ENCODE measurements around the gene ZBTB20. TPM values are rescaled to one million over a fixed set of nuclear protein-coding genes. Genes with fewer than 3 reads are reported as not detected.

The ZBTB20 gene
- total RNA-seq, 4 donors from 2014 or later, result 148 to 242 (median 188) TPM

DNA sequence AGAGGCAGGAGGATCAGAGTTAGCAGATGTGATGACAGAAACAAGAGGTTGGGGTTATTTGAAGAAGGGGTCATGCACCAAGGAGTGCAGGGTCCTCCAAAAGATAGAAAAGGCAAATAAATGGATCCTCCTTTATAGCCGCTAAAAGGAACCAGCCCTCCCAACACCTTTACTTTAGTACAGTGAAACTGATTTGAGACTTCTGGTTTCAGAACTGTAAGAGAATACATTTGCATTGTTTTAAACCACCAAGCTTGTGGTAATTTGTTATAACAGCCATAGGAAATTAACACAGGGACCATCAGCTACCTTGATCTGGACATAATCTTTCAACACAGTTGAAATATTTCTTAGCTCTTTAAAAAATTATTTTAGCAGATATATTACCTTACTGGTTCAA, 686.6 kb downstream of the ZBTB20 start:
- Histone ChIP-seq H3K9me3 (no peaks in the 10 kb centered on the region), H3K36me3 (no peaks in the 10 kb centered on the region), H3K4me1 (peaks cover 19 to 20% of the 10 kb centered on the region in 2 donors), H3K4me3 (replicated peaks in 1 of 3) (no peak overlapping the region), H3K27me3 (no peaks in the 10 kb centered on the region), H3K27ac (no peak overlapping the region)
- TF ChIP-seq, protein P1, sequence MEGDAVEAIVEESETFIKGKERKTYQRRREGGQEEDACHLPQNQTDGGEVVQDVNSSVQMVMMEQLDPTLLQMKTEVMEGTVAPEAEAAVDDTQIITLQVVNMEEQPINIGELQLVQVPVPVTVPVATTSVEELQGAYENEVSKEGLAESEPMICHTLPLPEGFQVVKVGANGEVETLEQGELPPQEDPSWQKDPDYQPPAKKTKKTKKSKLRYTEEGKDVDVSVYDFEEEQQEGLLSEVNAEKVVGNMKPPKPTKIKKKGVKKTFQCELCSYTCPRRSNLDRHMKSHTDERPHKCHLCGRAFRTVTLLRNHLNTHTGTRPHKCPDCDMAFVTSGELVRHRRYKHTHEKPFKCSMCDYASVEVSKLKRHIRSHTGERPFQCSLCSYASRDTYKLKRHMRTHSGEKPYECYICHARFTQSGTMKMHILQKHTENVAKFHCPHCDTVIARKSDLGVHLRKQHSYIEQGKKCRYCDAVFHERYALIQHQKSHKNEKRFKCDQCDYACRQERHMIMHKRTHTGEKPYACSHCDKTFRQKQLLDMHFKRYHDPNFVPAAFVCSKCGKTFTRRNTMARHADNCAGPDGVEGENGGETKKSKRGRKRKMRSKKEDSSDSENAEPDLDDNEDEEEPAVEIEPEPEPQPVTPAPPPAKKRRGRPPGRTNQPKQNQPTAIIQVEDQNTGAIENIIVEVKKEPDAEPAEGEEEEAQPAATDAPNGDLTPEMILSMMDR (IDR thresholded peaks at IDR 0.05), result no peak
- no peak for TF ChIP-seq POLR2A (IDR thresholded peaks at IDR 0.05)
- no peak for DNase-seq
- 89 to 95% methylated on average over 1 of the region's 1 CpG for WGBS, 2 donors
- intact Hi-C loops (cut with DNase I), result no loop called here

DNA sequence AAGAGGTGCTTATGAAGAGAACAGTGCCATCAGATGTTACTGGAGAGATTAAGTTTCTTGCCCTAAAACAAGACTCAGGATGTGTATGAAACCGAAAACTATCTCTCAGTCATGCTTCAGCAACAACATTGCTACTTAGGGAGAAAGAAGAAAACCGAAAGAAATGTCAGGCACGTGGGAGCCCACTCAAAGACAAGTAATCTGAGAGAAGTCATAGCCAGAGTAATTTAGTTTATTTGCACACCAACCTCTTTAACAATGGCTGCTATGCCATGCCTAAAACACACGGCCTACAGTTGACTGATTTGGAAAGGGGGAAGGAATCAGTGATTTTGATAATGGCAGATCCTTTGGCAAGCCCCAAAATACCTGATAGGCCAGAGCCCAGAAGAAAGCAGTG, 690.3 kb downstream of the ZBTB20 start:
- Histone ChIP-seq H3K4me3 (replicated peaks in 1 of 3) (no peak overlapping the region), H3K4me1 (peaks cover 37 to 40% of the 10 kb centered on the region in 2 donors), H3K27ac (peak overlapping the region in 2 of 3 donors; percentile 36 to 44), H3K9me3 (no peaks in the 10 kb centered on the region), H3K27me3 (no peaks in the 10 kb centered on the region), H3K36me3 (no peaks in the 10 kb centered on the region)
- WGBS, 2 donors, result 38 to 44% methylated on average over 4 of the region's 4 CpGs
- intact Hi-C loops (cut with DNase I), result no loop called here
- peak; percentile 49 to 50 for DNase-seq
- TF ChIP-seq, protein P1 (IDR thresholded peaks at IDR 0.05), result no peak
- no peak for TF ChIP-seq POLR2A (IDR thresholded peaks at IDR 0.05)

DNA sequence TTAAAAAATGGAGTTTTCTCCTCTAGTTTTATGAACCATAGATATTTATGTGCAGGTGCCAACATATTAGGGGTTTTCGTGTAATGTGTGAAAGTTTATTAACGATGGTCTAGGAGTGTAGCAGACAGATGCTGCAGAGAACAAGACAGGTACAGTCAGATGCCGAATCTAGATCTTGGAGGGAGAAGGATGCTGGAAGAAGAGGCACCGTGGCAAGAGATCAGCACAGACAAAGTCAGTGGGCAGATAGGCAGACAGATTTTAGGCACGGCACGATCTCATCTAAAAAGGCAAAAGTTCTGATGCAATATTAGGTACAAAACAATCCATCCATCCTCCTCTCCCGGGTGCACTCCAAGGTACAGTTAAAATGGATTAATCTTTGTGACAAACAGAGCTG, 691.7 kb downstream of the ZBTB20 start:
- DNase-seq, result no peak
- Histone ChIP-seq H3K4me1 (peaks cover 40 to 46% of the 10 kb centered on the region in 2 donors), H3K4me3 (replicated peaks in 1 of 3) (peak overlapping the region in 1 of 3 donors; percentile 32), H3K27ac (peak overlapping the region in 2 of 3 donors; percentile 66 to 70), H3K27me3 (no peaks in the 10 kb centered on the region), H3K36me3 (no peaks in the 10 kb centered on the region), H3K9me3 (no peaks in the 10 kb centered on the region)
- TF ChIP-seq, protein P1 (IDR thresholded peaks at IDR 0.05), result no peak
- TF ChIP-seq POLR2A (IDR thresholded peaks at IDR 0.05), result no peak
- WGBS, 2 donors, result 77 to 79% methylated on average over 7 of the region's 7 CpGs
- intact Hi-C loops (cut with DNase I), result no loop called here

DNA sequence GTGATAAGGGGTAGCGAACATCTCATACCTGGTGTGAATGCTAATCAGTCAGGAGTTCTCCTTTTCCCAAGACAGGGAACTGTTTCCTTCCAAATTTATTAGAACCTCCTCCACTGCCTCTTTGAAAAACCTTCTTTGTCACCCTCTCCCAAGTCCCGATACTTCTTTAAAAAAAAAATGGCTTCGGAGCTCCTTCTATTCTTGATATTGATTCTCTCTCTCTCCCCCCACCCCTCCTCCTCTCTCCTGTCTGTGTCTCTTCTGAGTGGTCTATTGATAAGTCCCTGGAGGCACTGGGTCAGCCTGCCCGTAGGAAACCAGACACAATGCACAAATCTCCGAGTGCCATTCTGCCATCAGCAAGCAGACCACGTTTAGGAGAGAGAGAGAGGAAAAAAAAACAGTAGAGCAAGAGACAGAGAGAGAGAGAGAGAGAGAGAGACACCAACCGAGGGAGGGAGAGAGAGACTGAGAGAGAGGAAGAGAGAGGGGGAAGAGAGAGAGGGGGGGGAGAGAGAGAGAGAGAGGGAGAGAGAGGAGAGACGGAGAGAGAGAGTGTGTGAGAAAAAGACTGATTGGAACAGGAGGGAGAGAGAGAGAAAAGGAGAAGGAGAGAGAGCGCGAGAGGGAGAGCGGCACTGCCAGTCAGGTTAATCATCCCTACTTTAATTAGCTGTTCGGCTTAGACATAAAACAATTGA, 692.4 kb downstream of the ZBTB20 start:
- Histone ChIP-seq H3K27ac (peak overlapping the region; percentile 66 to 73 (median 70)), H3K4me3 (replicated peaks in 1 of 3) (peak overlapping the region in 2 of 3 donors; percentile 32 to 64), H3K36me3 (no peaks in the 10 kb centered on the region), H3K4me1 (peaks cover 40 to 46% of the 10 kb centered on the region in 2 donors), H3K9me3 (no peaks in the 10 kb centered on the region), H3K27me3 (no peaks in the 10 kb centered on the region)
- WGBS, 2 donors, result 6 to 14% methylated on average over 12 of the region's 12 CpGs
- peak; percentile 20 to 28 for DNase-seq
- intact Hi-C loops (cut with DNase I), result no loop called here
- TF ChIP-seq, protein P1 (IDR thresholded peaks at IDR 0.05), result peak in 5 of 6 experiments; percentile 75 to 100 (median 81)
- peak in 1 of 2 donors; percentile 9 for TF ChIP-seq POLR2A (IDR thresholded peaks at IDR 0.05)

DNA sequence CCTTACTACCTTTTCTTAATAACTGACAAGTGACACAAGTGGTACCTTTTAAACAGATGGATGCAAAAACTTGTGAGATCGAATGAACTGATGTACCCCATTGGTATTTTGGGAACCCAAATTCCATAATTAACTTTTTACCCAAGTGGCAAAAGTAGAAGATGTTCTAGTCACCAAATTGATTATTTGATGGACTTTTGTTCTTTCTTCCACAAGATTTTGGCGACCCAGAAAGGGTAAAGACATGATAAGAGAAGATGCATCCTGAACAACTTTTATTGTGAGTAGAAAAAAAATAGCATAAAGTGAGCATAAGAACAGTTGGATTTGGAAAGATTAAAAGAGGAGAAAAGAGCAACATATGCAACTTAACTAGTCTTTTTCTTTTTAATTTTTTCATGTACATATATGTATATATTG, 693.7 kb downstream of the ZBTB20 start:
- intact Hi-C loops (cut with DNase I), result no loop called here
- no peak for DNase-seq
- Histone ChIP-seq H3K9me3 (no peaks in the 10 kb centered on the region), H3K4me3 (replicated peaks in 1 of 3) (peak overlapping the region in 1 of 3 donors; percentile 32), H3K27ac (peak overlapping the region; percentile 66 to 73 (median 70)), H3K27me3 (no peaks in the 10 kb centered on the region), H3K36me3 (no peaks in the 10 kb centered on the region), H3K4me1 (peaks cover 40 to 46% of the 10 kb centered on the region in 2 donors)
- TF ChIP-seq, protein P1 (IDR thresholded peaks at IDR 0.05), result no peak
- no peak for TF ChIP-seq POLR2A (IDR thresholded peaks at IDR 0.05)
- 85 to 87% methylated on average over 2 of the region's 2 CpGs for WGBS, 2 donors

Measured in thyroid gland (tissue), 4 donors.